KOPT-K1 (cell line): ENCODE results near the gene WFDC5.
"Not testable (repeated sequence)": the region's sequence is repeated elsewhere in the genome, so short reads cannot be mapped to it uniquely, and the experiment has no call there.

ENCODE experiments used
- H3K27ac ChIP-seq: fragments of 200-600 bp; sonication (generic); 2 replicates; pipeline ENCODE4 v1.5.1; 2016; ENCODE audit warnings: antibody characterized with exemption, mild to moderate bottlenecking, low read depth, low read length; ENCODE audit not compliant: poor library complexity, severe bottlenecking
- H3K36me3 ChIP-seq: fragments of 200-600 bp; sonication (generic); 2 replicates; pipeline ENCODE4 v1.5.1; 2017; ENCODE audit warnings: antibody characterized with exemption, mild to moderate bottlenecking, low read length, moderate library complexity; ENCODE audit not compliant: insufficient read depth
- H3K9me3 ChIP-seq: fragments of 200-600 bp; sonication (generic); 2 replicates; pipeline ENCODE4 v1.5.1; 2017; ENCODE audit warnings: antibody characterized with exemption, low read length, mild to moderate bottlenecking; ENCODE audit not compliant: insufficient read depth, poor library complexity, severe bottlenecking

The WFDC5 gene

DNA sequence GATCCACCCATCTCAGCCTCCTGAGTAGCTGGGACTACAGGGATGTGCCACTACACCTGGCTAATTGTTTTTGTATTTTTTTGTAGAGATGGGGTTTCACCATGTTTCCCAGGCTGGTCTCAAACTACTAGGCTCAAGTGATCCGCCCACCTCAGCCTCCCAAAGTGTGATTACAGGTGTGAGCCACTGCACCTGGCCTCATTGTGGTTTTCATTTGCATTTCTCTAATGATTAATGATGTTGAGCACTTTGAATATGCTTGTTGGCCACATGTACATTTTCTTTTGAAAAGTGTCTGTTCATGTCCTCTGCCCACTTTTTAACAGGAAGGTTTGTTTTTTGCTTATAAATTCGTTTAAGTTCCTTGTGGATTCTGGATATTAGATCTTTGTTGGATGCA, 51.9 kb downstream of the WFDC5 start:
- not testable (repeated sequence) for H3K9me3 ChIP-seq, H3K27ac ChIP-seq
- H3K36me3 ChIP-seq, result peaks cover 57% of the 10 kb centered on the region

DNA sequence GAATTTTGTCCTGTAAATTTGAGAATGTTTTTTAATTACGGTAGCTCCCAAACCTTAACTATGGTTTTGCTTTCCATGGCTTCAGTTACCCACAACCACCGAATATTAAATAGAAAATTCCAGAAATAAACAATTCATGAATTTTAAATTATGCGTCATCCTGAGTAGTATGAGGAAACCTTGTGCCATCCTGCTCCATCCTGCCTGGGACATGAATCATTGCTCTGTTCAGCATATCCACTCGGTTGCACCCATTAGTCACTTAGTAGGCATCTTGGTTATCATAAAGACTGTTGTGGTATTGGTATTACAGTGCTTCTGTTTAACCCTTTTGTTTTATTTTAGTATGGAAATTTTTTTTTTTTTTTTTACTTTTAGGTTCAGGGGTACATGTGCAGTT, 53.7 kb downstream of the WFDC5 start:
- Histone ChIP-seq H3K36me3 (peaks cover 58% of the 10 kb centered on the region), H3K9me3 (no peaks in the 10 kb centered on the region)

DNA sequence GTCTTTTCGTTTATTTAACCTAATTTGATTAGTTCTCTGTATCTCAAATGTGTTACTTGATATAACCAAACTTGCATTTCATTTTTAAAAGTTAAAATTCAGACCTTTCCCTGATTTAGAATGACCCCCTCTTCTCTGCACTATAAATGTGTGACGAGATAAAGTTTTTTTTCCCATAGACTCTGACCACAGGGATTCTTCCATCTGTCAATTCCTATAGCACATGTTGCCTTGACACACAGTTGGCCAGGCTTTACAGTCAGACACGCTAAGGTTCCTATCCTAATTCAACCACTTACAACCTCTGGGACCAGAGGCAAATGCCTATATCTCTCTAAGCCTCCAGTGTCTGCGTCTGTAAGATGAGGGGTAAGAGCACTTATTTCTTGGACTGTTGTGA, 54.7 kb downstream of the WFDC5 start:
- H3K27ac ChIP-seq, result no peak overlapping the region
- H3K9me3 ChIP-seq, result no peaks in the 10 kb centered on the region
- H3K36me3 ChIP-seq, result peaks cover 67% of the 10 kb centered on the region

More for the DNA sequence above, 53.7 kb downstream of the WFDC5 start:
- no peak overlapping the region for H3K27ac ChIP-seq
